Skeletal muscle satellite cell (primary cell): Measurements from ENCODE around the gene FKBP5.

Experiments used
- H3K27me3 ChIP-seq: 2 replicates; pipeline ENCODE4 v1.7.0; 2013; ENCODE audit warnings: low read length; ENCODE audit not compliant: control insufficient read depth, insufficient read depth
- H3K36me3 ChIP-seq: 2 replicates; pipeline ENCODE4 v1.7.0; 2013; ENCODE audit warnings: mild to moderate bottlenecking, control low read depth, low read length; ENCODE audit not compliant: insufficient read depth
- H3K4me1 ChIP-seq: 2 replicates; pipeline ENCODE4 v1.7.0; 2013; ENCODE audit warnings: low read length; ENCODE audit not compliant: control insufficient read depth, insufficient read depth
- H3K4me2 ChIP-seq: 2 replicates; pipeline ENCODE4 v1.7.0; 2013; ENCODE audit warnings: mild to moderate bottlenecking, low read length
- H3K4me3 ChIP-seq: 2 replicates; pipeline ENCODE4 v1.7.0; 2013; ENCODE audit warnings: low read length
- H3K9ac ChIP-seq: 2 replicates; pipeline ENCODE4 v1.7.0; 2013; ENCODE audit warnings: mild to moderate bottlenecking, low read depth, low read length, moderate library complexity
- H3K9me3 ChIP-seq: replicated peaks from 2 replicates; pipeline ENCODE4 v1.7.0; 2013; ENCODE audit warnings: mild to moderate bottlenecking, control low read depth, low read length

Gene FKBP5

GRCh38 chr6:35719830-35720733 lies 31.4 kb upstream of the FKBP5 start:
- H3K4me3 ChIP-seq: peak overlapping the region; percentile 56
- H3K4me2 ChIP-seq: peak overlapping the region; percentile 81
- no peaks in the 10 kb centered on the region for H3K36me3 ChIP-seq
- H3K27me3 ChIP-seq: no peaks in the 10 kb centered on the region
- peaks cover 45% of the 10 kb centered on the region for H3K4me1 ChIP-seq
- no peaks in the 10 kb centered on the region for H3K9me3 ChIP-seq
- peak overlapping the region; percentile 33 for H3K9ac ChIP-seq

- Histone ChIP-seq H3K9me3 (no peaks in the 10 kb centered on the region), H3K36me3 (no peaks in the 10 kb centered on the region), H3K4me1 (peaks cover 38% of the 10 kb centered on the region), H3K4me2 (peak overlapping the region; percentile 81), H3K4me3 (peak overlapping the region; percentile 56), H3K27me3 (no peaks in the 10 kb centered on the region), H3K9ac (peak overlapping the region; percentile 33)
Measured at GRCh38 chr6:35719404-35719829, 30.7 kb upstream of the FKBP5 start.

GRCh38 chr6:35718911-35719381 lies 30.2 kb upstream of the FKBP5 start:
- peaks cover 34% of the 10 kb centered on the region for H3K4me1 ChIP-seq
- H3K27me3 ChIP-seq: no peaks in the 10 kb centered on the region
- peak overlapping the region; percentile 81 for H3K4me2 ChIP-seq
- no peaks in the 10 kb centered on the region for H3K36me3 ChIP-seq
- no peaks in the 10 kb centered on the region for H3K9me3 ChIP-seq
- H3K4me3 ChIP-seq: no peak overlapping the region
- peak overlapping the region; percentile 33 for H3K9ac ChIP-seq

GRCh38 chr6:35718375-35718736 lies 29.6 kb upstream of the FKBP5 start:
- Histone ChIP-seq H3K4me2 (peak overlapping the region; percentile 81), H3K4me3 (no peak overlapping the region), H3K9ac (no peak overlapping the region), H3K9me3 (no peaks in the 10 kb centered on the region), H3K36me3 (no peaks in the 10 kb centered on the region), H3K4me1 (peaks cover 32% of the 10 kb centered on the region), H3K27me3 (no peaks in the 10 kb centered on the region)

- Histone ChIP-seq H3K9ac (no peak overlapping the region), H3K4me2 (no peak overlapping the region), H3K27me3 (no peaks in the 10 kb centered on the region), H3K4me3 (no peak overlapping the region), H3K4me1 (peaks cover 32% of the 10 kb centered on the region), H3K9me3 (no peaks in the 10 kb centered on the region), H3K36me3 (no peaks in the 10 kb centered on the region)
Measured at GRCh38 chr6:35717449-35718374, 29.0 kb upstream of the FKBP5 start.

GRCh38 chr6:35716798-35717197 lies 28.1 kb upstream of the FKBP5 start:
- Histone ChIP-seq H3K36me3 (no peaks in the 10 kb centered on the region), H3K4me2 (no peak overlapping the region), H3K27me3 (no peaks in the 10 kb centered on the region), H3K9me3 (no peaks in the 10 kb centered on the region), H3K4me1 (peaks cover 24% of the 10 kb centered on the region), H3K4me3 (no peak overlapping the region), H3K9ac (no peak overlapping the region)

- Histone ChIP-seq H3K4me1 (peaks cover 2% of the 10 kb centered on the region), H3K27me3 (no peaks in the 10 kb centered on the region), H3K4me3 (no peak overlapping the region), H3K36me3 (no peaks in the 10 kb centered on the region), H3K4me2 (no peak overlapping the region), H3K9ac (no peak overlapping the region), H3K9me3 (no peaks in the 10 kb centered on the region)
Measured at GRCh38 chr6:35713006-35713767, 24.5 kb upstream of the FKBP5 start.

- no peaks in the 10 kb centered on the region for H3K9me3 ChIP-seq
- H3K27me3 ChIP-seq: no peaks in the 10 kb centered on the region
- no peaks in the 10 kb centered on the region for H3K36me3 ChIP-seq
- no peak overlapping the region for H3K4me2 ChIP-seq
- H3K4me3 ChIP-seq: no peak overlapping the region
- H3K4me1 ChIP-seq: peaks cover 2% of the 10 kb centered on the region
- no peak overlapping the region for H3K9ac ChIP-seq
Measured at GRCh38 chr6:35711731-35712130, 23.0 kb upstream of the FKBP5 start.

GRCh38 chr6:35710241-35710847 lies 21.6 kb upstream of the FKBP5 start:
- Histone ChIP-seq H3K9ac (no peak overlapping the region), H3K27me3 (no peaks in the 10 kb centered on the region)

GRCh38 chr6:35708585-35708984 lies 19.9 kb upstream of the FKBP5 start:
- Histone ChIP-seq H3K4me2 (no peak overlapping the region), H3K36me3 (no peaks in the 10 kb centered on the region), H3K9ac (no peak overlapping the region), H3K27me3 (no peaks in the 10 kb centered on the region), H3K9me3 (no peaks in the 10 kb centered on the region), H3K4me3 (no peak overlapping the region), H3K4me1 (peaks cover 2% of the 10 kb centered on the region)

More at GRCh38 chr6:35710241-35710847, 21.6 kb upstream of the FKBP5 start:
- Histone ChIP-seq H3K9me3 (no peaks in the 10 kb centered on the region), H3K4me2 (no peak overlapping the region), H3K36me3 (no peaks in the 10 kb centered on the region), H3K4me3 (no peak overlapping the region), H3K4me1 (peaks cover 2% of the 10 kb centered on the region)
